Measurements from ENCODE around the gene ZNF780A.
A peak's percentile ranks its signal among the peaks of the same experiment; 100 is the strongest.
"Not testable (repeated sequence)": the region's sequence is repeated elsewhere in the genome, so short reads cannot be mapped to it uniquely, and the experiment has no call there.

ZNF780A gene

DNA sequence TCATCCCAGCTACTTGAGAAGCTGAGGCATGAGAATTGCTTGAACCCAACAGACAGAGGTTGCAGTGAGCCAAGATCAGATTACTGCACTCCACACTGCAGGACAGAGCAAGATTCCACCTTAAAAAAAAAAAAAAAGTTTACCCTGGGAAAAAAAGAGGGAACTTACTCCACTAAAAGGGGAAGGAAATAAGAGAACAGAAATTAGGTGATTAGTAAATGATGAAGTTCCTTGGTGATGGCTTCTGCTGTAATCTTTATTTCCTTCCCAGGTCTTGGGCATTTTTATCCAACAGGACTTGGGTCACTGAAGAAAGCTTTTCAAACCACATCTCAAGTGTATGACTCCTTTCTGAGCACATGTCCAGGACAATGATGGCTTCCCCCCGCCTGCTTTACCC is 9.3 kb downstream of the ZNF780A start:
- no peak for DNase-seq

DNA sequence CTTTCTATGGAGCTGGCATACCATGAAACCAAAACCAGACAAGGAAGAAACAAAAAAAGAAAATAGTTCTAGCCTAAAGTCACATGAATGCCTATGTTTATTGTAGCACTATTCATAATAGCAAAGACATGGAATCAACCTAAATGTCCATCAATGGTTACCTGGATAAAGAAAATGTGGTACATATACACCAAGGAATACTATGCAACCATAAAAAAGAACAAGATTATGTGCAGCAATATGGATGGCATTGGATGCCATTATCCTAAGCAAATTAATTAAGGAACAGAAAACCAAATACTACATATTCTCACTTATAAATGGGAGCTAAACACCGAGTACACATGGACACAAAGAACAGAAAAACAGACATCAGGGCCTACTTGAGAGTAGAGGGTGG is 10.5 kb downstream of the ZNF780A start:
- no peak for DNase-seq

DNA sequence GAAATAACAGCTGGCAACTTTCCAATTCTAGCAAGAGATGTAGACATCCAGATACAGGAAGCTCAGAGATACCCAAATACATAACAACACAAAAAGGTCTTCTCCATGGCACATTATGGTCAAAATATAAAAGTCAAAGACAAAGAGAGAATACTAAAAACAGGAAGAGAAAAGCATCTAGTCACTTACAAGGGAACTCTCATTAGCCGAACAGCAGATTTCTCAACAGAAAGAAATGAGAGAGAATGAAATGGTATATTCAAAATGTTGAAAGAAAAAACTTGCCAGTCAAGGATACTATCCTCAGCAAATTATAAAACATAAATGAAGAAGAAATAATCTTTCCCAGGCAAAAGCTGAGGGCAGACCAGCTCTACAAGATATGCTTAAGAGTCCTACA is 12.4 kb downstream of the ZNF780A start:
- no peak for DNase-seq

DNA sequence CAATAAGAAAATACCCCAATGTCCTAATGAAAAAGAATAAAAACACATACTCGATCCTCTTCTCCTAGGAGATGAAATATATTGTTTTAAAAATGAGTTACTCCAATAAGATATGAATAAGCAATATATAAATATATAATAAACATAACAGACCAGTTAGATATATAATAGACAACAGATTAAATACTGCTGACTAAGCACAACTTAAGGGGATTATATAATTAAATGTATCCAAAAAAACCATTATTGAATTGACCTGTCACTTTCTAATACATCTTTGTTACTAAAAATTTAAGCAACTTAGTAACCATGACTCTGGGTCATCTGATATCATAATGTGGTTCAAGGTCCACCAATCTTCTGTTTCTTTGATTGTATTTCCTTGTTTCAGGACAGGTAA is 20.7 kb downstream of the ZNF780A start:
- DNase-seq: no peak

DNA sequence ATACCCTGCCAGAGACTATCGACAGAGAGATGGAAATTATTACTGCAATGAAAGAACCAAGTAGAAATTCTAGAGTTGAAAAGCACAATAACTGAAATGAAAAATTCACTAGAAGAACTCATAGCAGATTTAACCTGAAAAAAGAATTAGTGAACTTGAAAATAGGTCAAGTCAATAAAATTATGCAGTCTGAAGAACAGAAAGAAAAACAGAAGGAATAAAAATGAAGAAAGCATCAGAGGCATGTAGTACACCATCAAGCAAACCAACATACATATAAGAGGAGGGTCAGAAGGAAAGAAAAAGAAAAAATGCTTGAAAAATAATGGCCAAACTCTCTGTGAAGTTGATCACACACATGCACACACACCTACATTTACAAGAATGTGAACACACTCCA is 31.1 kb downstream of the ZNF780A start:
- DNase-seq: no peak

DNA sequence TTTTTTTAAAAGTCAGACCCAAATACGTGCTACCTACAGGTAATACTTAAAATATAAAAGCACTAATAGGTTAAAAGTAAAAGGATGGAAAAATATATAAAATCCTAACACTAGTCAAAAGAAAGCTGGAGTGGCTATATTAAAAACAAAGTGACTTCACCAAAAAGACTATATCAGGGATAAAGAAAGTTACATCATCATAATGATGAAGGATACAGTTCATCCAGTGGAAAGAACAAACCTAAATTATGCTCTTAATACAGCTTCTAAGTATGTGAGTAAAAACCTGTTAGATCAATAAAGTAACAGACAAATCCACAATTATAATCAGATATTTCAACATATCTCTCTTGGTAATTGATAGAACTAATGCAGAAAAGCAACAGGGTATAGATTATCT is 33.6 kb downstream of the ZNF780A start:
- DNase-seq: no peak

DNA sequence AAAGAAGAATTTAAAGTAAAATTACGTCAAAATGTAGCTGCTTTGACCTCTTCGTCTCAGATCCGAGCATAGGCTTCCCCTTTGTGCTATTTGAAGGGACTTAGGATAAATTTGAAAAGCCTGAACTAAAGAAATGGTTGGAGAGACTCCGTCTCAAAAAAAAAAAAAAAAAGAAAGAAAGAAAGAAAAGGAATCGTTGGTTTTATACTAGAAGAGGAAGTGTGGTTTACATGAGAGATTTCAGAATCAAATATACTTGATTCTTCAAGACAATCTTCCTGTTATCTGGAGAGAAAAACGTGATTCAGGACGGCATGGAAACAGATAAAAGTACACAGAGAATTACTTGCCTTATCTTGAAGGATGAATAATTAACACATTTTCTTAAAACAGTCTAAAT is 34.2 kb downstream of the ZNF780A start:
- DNase-seq: no peak

DNA sequence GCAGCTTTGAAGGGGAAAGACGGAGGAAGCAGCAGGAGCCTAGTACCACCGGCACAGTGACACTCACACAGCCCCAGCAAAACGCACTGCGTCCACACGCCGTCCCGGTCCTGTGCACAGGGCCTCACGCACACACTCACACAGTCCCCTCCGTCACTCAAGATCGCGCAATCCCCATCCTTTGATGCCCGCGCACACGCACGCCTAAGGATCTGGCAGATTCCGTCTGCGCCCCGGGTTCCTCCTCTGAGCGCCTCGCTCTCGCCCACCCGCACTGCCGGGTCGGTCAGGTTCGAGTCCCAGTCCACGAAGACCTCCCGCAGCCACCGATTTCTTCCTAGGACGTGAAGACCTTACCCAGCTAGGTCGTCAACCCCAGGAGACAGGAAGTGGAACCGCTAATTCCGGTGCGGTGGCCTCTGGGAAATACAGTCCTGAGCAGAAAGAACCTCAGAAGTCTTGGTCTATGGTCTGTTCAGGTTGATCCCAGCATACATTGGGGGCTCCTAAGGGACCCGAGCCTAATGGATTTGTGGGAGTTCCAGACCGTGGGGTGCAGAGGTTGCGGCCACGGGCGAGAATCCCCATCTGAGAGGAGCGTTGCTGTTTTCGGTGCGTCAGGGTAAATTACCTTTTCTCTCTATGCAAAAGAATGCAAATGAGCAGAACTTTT is 34.8 kb downstream of the ZNF780A start, which contains the start of gene ZNF780B:
Gene ZNF780B, minus strand, starts transcription at position 400 of the 673 bp plus-strand sequence. CDS start 5,899 bp downstream, outside the sequence.
- peak; percentile 73 for DNase-seq

DNA sequence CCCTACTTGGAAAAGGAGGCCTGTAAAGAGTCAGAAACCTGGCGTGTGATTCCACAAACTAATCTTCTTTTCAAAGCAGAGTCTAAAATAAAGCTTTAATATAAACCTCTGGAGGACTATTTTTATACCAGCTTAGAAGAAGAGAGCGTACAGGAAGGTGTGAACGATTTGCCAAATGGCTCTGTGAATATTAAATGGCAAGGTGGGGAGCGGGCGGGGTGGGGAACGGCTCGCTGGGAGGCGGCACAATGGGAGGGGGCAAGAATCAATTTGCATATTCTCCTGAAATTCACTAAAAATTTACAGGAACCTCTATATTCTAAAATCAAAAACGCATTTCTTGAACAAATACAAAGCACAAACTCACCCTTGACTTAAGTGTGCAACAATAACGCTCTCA is 35.7 kb downstream of the ZNF780A start:
- DNase-seq: no peak

DNA sequence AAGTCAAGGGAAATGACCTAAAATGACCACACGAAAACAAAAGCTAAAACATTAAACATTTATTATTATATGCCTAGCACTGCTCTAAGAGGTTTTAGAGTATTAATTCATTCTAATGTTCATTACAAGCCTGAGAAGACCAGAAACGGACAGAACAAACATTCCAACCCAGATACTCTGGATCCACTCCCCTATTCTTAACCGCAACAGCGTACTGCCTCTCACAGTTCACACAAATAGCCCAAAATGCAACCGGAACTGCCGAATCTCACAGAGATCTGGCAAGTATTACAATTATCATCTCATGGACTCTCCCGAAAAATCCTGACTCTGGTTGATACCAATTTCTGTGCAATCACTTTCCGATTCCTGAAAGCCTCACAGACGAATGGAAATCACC is 36.1 kb downstream of the ZNF780A start:
- DNase-seq: no peak

DNA sequence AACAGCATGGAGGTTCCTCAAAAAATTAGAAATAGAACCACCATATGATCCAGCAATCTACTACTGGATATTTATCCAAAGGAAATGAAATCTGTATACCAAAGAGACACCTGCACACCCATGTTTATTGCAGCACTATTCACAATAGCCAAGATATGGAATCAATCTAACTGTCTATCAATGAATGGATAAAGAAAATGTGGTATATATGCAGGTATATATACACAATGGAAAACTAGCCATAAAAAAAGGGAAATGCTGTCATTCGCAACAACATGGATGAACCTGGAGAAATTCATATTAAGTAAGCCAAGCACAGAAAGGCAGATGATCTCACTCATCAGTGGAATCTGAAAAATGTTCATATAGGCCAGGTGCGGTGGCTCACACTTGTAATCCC is 37.3 kb downstream of the ZNF780A start:
- no peak for DNase-seq

DNA sequence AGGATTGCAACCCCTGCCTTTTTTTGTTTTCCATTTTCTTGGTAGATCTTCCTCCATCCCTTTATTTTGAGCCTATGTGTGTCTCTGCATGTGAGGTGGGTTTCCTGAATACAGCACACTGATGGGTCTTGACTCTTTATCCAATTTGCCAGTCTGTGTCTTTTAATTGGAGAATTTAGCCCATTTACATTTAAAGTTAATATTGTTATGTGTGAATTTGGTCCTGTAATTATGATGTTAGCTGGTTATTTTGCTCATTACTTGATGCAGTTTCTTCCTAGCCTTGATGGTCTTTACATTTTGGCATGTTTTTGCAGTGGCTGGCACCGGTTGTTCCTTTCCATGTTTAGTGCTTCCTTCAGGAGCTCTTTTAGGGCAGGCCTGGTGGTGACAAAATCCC is 49.0 kb downstream of the ZNF780A start:
- DNase-seq: not testable (repeated sequence)

DNA sequence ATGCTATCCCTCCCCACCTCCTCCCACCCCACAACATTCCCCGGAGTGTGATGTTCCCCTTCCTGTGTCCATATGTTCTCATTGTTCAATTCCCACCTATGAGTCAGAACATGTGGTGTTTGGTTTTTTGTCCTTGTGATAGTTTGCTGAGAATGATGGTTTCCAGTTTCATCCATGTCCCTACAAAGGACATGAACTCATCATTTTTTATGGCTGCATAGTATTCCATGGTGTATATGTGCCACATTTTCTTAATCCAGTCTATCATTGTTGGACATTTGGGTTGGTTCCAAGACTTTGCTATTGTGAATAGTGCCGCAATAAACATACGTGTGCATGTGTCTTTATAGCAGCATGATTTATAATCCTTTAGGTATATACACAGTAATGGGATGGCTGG is 52.7 kb downstream of the ZNF780A start:
- not testable (repeated sequence) for DNase-seq

DNA sequence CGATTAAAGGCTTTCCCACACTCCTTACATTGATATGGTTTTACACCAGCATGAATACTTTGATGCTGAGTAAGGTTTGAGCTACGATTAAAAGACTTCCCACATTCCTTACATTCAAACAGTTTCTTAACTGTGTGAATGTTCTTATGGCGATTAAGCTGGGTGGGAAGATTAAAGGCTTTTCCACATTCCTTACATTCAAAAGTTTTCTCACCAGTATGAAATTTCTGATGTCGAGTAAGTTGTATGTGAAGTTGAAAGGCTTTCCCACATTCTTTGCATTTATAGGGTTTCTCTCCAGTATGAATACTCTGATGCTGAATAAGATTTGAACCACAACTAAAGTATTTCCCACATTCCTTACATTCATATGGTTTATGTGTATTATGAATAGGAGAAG is 54.7 kb downstream of the ZNF780A start:
- no peak for DNase-seq

DNA sequence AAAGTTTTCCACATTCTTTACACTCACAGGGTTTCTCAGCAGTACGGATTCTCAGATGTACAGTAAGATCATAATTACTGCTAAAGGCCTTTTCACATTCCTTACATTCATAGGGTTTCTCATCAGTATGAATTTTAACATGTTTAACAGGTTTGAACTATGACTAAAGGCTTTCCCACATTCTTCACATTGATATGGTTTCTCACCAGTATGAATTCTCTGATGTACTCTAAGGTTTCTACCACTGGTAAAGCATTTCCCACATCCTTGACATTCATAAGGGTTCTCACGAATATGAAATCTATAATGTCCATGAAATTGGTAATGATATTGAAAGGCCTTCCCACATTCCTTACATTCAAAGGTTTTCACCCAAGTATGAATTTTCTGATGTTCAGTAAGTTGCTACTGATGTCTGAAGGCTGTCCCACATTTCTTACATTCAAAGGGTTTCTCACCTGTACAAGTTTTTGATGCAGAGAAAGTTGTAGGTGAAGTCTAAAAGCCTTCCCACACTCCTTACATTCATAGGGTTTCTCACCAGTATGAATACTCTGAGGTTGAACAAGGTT is 56.7 kb downstream of the ZNF780A start:
- DNase-seq: no peak

DNA sequence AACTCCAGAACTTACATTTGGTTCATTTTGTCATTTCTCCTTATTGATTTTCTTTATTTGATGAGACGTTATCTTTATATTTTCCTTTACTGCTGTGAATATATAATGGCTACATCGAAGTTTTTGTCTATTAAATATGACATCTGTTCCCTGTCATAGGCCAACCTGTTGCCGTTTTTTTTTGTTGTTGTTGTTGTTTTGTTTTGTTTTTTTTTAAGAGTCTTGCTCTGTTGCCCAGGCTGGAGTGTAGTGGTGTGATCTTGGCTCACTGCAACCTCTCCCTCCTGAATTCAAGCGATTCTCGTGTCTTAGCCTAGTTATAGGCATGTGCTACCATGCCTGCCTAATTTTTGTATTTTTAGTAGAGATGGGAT is 64.2 kb downstream of the ZNF780A start:
- no peak for DNase-seq

DNA sequence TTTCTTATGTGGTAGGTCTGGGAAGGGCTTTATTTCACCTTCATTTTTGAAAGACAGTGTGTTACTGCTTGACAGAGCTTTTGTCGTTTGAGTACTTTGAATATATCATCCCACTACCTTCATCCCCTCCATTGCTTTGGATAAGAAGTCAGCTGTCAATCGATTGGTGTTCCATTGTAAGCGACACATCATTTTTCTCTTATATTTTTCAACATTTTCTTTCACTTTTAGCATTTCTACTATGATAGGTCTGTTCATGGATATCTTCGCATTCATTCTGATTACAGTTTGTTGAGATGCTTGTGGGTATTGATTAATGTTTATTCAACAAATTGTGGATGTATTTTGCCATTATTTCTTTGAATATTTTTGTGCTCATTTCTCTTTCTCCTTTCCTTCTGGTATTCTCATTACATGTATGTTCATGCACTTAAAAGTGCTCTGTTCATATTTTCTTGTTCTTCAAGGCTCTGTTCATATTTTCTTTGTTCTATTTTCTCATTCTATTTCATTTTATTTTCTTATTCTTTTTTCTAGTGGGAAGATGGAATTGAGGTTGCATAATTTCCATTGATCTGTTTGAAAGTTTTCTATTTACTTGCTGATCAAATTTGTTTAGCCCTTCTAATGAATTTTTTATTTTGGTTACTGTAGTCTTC is 64.7 kb downstream of the ZNF780A start:
- no peak for DNase-seq

DNA sequence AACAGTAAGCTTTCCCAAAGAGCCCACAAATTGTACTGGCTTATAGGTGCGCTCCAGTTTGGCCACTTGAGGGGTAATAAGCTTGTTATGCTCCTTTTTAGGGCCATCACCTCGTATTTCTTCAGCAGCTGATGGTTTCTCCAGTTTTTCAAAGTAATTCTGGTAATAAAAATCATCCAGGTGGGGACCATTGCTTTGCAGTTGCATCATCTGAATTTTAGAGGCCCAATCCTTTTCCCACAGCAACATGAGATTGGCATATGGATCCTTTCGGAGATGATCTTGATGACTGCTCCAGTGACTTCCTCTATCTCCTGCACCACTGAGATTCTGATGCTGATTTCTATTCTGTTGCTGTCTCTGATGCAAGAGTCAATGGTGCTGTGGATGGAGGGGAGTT is 66.8 kb downstream of the ZNF780A start:
- no peak for DNase-seq

All from right hindlimb (tissue), 1 donor.